GM18861 (cell line): ENCODE measurements around the gene KCNQ5.

Experiments used
- ATAC-seq: cut with Tn5 transposase; IDR thresholded peaks from one replicate; pipeline ENCODE4 v1.9.1; 2021; ENCODE audit not compliant: unreplicated experiment

KCNQ5 gene

DNA sequence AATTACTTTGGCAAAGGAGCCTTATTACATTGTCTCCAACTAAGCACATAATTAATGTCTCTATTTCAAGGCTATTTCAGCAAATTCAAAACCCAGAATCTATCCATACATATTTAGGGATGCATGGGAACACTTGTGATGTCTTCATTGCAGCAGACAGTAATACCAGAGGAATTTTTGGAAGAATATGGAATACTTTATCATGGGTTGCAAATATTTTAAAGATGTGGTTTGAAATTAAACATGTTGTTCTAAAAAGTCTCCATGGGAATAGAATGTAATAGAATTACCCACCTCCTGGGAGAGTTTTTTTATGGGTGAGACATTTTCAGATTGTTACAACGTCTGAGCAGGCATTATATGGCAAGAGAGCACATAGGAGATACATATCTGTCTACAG is 170.8 kb downstream of the KCNQ5 start:
- ATAC-seq, result no peak

DNA sequence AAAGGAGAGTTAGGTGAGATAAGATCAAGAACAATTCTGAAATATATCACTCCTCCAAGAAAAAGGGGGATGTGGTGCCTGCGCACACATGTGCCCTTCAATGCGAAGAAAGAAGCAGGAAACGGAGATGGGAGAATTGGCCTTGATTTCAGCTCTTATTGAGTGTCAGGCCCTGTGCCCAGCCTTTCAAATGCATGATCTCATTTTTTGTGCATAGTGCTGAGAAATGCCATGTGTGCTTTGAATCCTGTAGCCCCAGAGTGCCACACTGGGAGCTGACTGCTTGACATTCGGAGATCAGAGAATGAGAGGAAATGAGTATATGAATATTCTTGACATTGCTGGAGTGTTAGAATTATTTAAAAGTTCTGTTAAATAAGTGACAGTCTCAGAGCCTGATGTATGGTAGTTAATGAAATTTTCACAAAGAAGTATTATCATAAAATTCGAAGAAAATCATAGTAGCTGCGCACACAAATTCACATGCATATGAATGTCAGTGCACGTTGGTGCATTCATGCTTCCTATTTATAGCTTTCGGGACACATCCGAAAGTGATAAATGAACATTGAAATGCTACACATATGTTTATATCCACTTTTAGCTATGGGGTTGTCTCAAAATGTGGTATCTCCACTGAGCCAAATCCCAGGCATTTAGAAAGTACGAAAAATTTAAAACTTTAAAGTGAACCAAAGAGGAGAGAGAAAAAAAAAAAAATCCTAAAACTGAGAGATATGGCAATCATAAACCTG is 172.0 kb downstream of the KCNQ5 start:
- ATAC-seq, result no peak

DNA sequence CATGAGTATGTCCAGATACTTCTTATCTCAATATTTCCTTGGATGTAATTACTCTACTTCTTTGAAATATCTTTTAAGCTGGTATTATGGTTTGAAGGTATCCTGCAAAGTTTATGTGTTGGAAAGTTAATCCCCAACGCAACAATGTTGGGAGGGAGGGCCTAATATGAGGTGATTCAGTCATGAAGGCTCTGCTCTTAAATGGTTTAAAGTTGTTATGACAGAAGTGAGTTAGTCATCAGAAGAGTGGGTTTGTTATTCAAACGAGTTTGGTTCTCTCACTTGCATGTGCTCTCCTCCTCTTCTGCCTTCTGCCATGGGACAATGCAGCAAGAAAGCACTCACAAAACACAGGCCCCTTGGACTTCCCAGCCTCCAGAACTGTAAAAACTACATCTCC is 176.3 kb downstream of the KCNQ5 start:
- no peak for ATAC-seq

DNA sequence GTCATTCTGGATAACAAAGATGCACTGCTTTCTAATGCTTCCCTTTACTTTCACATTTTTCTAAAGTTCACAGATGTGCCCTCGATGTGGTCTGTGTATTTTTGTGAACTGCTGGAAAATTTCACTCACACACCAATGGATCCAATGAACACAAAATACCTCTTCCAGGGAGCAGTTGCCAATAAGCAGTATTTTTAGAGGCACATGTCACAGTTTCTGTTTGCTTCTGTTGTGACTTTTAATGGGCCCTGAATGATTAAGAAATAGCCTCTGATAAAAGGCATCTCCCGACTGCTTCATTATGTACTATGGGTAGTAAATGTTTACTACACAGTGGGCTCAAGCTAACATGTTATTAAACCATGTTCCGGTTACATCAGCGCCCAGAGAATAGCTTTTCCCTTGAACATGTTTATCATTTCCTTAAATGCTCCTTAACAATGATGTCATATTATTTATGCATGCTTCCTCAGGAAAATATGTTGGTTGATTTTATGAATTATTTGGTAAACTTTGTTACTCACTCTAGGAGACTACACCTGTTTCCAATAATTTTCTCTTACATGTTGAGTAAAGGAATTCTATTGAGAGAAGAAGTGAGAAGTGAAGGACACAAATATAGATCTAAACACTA is 188.0 kb downstream of the KCNQ5 start:
- no peak for ATAC-seq

DNA sequence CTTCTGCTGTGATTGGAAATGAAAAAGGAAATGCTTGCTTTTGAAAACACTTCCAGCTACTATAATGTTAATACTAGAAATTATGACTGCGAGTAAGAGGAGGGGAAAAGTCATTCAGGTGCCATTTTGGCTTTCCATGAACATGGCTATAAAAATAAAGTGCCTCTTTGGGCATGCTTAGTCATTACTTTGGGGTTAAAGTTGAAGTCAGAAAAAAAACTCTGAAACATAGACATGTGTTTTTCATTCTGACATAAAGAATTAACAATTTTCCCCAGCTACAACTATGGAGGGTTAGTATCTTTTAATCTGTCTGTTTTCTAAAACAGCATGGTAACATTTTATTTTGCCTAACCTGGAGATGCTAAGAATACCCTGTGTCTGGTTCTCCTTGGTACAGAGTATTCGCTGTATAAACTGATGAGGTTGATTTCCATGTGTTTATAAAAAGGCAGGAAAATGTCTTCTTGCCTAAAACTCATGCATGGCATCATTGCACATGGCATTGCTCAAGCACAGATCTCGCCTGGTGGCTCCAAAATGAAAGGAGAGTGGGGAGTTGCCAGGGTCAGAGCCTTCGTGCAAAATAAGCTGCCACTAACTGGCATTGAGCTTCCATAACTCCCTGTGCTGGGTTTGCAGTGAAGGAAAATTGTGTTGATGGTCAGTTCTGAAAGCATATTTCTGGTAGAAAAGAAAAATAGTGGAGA is 188.9 kb downstream of the KCNQ5 start:
- ATAC-seq, result no peak

DNA sequence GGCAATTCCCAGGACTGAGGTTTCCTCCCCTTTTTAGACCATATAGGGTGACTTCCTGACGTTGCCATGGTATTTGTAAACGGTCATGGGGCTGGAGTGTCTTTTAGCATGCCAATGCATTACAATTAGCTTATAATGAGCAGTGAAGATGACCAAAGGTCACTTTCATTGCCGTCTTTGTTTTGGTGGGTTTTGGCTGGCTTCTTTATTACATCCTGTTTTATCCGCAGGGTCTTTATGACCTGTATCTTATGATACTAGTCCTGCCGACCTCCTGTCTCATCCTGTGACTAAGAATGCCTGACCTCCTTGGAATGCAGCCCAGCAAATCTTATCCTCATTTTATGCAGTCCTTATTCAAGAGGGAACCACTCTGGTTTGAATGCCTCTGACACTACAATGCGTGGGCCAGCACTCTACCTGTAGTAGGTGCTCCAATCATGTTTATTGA is 190.1 kb downstream of the KCNQ5 start:
- ATAC-seq, result no peak

GRCh38 chr6:72813807-72814596 is 192.1 kb downstream of the KCNQ5 start:
- ATAC-seq, result no peak

GRCh38 chr6:72816022-72816421 is 194.2 kb downstream of the KCNQ5 start:
- no peak for ATAC-seq

DNA sequence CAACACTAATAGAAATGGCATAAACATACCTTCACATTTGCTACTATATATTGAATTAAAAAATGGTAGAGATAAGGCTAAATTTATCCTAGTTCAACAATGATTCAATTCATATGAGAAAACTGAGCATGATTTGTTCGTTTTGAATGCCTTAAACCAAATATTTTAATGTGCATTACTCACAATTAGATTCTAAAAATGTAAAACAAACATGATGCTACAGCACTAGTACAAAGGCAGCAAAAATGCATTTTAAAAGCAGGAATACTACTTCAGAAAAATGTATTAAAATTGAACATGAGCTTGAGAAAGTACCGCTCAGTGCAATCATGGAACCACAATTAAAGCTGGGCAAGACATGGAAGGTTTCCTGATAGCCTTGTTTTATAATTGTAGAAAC is 195.3 kb downstream of the KCNQ5 start:
- ATAC-seq, result no peak

GRCh38 chr6:72819609-72820008 is 197.7 kb downstream of the KCNQ5 start:
- no peak for ATAC-seq

- ATAC-seq, result no peak
These were observed 198.3 kb downstream of the KCNQ5 start for GRCh38 chr6:72820153-72820552.

DNA sequence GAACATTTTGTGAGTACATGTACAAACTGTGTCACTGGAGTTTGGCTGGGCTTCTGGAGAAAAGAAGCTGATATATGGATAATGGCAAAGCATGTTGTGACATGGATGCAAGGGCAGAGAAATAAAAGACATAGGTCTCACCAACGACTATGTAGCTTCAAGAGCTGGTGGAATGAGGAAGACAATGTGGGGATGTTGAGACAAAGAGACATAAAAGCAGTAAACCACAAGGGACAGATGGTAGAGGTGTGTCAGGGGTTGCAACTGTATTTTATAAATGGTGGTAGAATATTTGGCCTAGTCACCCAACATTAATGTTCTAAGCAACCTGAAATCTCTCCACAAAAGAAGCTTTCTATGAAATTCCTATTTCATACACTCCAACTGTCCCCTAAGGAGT is 199.0 kb downstream of the KCNQ5 start:
- no peak for ATAC-seq

GRCh38 chr6:72822023-72822422 is 200.2 kb downstream of the KCNQ5 start:
- no peak for ATAC-seq

DNA sequence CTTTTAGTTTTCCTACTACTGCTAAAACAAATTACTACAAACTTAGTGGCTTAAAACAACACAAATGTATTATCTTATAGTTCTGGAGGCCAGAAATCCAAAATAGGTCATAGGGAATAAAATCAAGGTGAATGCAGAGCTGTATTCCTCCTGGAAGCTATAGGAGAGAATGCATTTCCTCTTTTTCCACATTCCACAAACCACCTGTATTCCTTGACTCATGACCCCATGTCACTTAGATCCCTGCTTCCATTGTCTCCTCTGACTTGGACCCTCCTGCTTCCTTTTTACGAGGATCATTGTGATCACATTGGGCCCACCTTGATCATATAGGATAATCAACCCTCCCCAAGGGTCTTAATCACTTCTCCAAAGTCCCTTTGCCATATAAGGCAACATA is 200.8 kb downstream of the KCNQ5 start:
- no peak for ATAC-seq

DNA sequence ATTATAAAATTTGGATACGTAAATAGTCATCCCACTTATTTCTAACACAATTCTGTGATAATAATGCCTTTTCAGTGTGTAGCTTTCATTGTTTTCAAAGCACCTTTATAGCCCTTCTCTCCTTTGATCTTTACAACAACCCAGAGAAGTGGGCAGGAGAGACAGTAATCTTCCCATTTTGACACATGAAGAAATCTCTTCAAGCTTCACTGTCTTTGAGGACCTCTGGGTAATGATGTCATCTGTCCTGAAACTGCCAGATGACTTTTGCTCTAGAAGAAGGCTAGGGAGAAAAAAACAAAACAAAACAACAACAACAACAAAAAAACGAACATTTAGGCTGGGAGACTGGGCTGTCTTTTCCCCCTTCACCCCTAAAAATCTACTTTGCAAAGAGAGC is 203.0 kb downstream of the KCNQ5 start:
- ATAC-seq, result no peak

GRCh38 chr6:72825315-72825911 is 203.5 kb downstream of the KCNQ5 start:
- no peak for ATAC-seq

GRCh38 chr6:72826037-72826436 is 204.2 kb downstream of the KCNQ5 start:
- no peak for ATAC-seq

DNA sequence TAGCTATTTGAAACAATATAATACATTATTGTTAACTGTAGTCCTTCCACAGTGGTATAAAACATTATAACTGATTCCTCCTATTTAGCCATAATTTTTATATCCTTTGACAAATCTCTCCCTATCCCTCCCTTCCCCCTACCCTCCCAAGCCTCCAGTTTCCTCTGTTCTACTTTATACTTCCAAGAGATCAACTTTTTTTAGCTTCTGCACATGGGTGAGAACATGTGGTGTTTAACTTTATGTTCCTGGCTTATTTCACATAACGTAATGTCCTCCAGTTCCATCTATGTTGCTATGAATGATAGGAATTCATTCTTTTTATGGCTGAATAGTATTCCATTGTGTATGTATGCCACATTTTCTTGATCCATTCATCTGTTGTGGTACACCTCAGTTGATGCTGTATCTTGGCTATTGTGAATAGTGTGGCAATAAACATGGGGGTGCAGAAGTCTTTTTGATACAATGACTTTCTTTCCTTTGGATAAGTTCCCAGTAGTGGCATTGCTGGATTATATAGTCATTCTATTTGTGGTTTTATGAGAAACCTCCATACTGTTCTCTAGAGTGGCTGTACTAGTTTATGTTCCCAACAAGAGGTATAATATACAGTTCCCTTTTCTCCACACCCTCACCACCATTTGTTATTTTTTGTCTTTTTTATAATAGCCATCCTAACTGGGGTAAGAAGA is 205.0 kb downstream of the KCNQ5 start:
- ATAC-seq, result no peak

- no peak for ATAC-seq
These were observed 207.0 kb downstream of the KCNQ5 start for GRCh38 chr6:72828904-72829303.

GRCh38 chr6:72832271-72832670 is 210.4 kb downstream of the KCNQ5 start:
- ATAC-seq, result no peak
